ENCODE measurements around the gene IL20RB. TPM values are rescaled to one million over a fixed set of nuclear protein-coding genes. Genes with fewer than 3 reads are reported as not detected.

IL20RB gene
- polyA plus RNA-seq, 1 experiment, result 3.2 TPM

DNA sequence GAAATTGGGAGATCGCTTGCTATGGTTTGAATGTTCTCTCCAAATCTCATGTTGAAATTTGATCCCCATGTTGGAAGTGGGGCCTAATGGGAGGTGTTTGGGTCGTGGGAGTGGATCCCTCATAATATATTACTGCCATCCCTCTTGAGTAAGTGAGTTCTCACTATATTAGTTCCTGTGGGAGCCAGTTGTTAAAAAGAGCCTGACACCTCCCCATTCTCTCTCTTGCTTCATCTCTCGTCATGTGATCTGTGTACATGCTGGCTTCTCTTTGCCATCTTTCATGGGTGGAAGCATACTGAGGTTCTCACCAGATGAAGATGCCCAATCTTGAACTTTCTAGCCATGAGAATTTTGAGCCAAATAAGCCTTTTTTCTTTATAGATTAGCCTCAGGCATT is 43.0 kb upstream of the IL20RB start:
- CTCF ChIA-PET, result interaction anchor here (0.7 kb wide), 2 partner anchors 9 to 1015 kb away, joined by 3 read pairs; no protein-coding TSS in a partner anchor

DNA sequence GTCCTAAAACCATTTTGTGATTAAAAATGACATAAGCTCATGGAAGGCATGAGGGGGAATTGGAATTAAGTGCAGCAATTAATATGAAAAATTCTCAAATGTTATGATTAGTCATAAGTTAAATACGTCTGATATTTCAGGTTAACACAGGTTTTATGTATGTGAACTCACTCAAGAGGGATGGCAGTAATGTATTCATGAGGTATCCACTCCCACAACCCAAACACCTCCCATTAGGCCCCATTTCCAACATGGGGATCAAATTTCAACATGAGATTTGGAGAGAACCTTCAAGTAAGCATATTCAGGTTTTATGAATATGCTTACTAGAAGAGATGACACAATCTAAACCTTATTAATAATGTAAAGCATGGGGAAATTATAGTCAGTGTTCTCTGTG is 41.6 kb upstream of the IL20RB start:
- no peak overlapping the region for H3K4me3 ChIP-seq (ENCODE audit: low read depth, low read length)
- ChIA-PET POLR2A (no interaction called here), CTCF (no interaction called here)
- no peaks in the 10 kb centered on the region for H3K36me3 ChIP-seq (ENCODE audit: control insufficient read depth, insufficient read depth, low read length)
- TF ChIP-seq, protein P1, sequence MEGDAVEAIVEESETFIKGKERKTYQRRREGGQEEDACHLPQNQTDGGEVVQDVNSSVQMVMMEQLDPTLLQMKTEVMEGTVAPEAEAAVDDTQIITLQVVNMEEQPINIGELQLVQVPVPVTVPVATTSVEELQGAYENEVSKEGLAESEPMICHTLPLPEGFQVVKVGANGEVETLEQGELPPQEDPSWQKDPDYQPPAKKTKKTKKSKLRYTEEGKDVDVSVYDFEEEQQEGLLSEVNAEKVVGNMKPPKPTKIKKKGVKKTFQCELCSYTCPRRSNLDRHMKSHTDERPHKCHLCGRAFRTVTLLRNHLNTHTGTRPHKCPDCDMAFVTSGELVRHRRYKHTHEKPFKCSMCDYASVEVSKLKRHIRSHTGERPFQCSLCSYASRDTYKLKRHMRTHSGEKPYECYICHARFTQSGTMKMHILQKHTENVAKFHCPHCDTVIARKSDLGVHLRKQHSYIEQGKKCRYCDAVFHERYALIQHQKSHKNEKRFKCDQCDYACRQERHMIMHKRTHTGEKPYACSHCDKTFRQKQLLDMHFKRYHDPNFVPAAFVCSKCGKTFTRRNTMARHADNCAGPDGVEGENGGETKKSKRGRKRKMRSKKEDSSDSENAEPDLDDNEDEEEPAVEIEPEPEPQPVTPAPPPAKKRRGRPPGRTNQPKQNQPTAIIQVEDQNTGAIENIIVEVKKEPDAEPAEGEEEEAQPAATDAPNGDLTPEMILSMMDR (IDR thresholded peaks at IDR 0.05; ENCODE audit: insufficient read depth, low read depth, low read length), result no peak
- DNase-seq (ENCODE audit: low read depth), result no peak
- no peaks in the 10 kb centered on the region for H3K27me3 ChIP-seq (ENCODE audit: control insufficient read depth, insufficient read depth, low read length)

More for the DNA sequence above, 43.0 kb upstream of the IL20RB start:
- Histone ChIP-seq H3K36me3 (ENCODE audit: control insufficient read depth, insufficient read depth, low read length) (no peaks in the 10 kb centered on the region), H3K27me3 (ENCODE audit: control insufficient read depth, insufficient read depth, low read length) (no peaks in the 10 kb centered on the region), H3K4me3 (ENCODE audit: low read depth, low read length) (no peak overlapping the region)
- TF ChIP-seq, protein P1 (IDR thresholded peaks at IDR 0.05; ENCODE audit: insufficient read depth, low read depth, low read length), result no peak
- DNase-seq (ENCODE audit: low read depth), result no peak
- POLR2A ChIA-PET, result no interaction called here

DNA sequence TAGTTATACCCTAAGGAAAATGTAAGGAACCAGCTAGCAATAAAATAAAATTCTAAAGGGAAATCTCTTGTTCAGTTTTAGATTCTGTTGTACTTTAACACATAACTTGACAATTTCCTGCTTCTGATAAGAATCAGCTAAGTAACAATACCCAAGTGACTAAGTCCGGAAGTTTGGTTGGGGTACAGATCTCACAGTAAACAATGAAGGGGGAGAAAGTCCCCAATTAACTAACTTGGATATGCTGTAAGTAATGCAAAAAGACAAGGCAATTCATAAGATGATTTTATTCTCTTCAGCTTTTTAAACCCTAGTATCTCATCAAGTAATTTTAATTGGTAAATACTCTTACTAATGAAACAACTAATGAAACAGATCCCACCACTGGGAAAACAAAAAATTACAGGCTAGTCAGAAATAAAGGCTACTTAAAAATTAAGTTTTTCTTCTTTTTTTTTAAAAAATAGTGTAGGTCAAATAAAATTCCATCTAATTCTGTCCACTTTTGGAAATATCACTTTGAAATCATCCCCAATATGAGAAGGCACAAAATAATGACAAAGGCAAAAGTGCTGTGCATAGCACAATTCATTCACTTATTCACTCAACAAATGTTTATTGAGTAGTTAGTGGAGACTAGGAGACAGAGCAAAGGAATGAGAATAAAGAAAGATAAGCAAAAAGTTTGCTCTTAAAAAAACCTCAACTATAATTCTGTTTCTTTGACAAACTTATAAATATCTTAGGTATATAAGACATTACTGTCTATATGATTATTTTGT is 37.8 kb upstream of the IL20RB start:
- DNase-seq (ENCODE audit: low read depth), result no peak
- no peaks in the 10 kb centered on the region for H3K36me3 ChIP-seq (ENCODE audit: control insufficient read depth, insufficient read depth, low read length)
- H3K27me3 ChIP-seq (ENCODE audit: control insufficient read depth, insufficient read depth, low read length), result no peaks in the 10 kb centered on the region
- TF ChIP-seq, protein P1 (IDR thresholded peaks at IDR 0.05; ENCODE audit: insufficient read depth, low read depth, low read length), result no peak
- H3K4me3 ChIP-seq (ENCODE audit: low read depth, low read length), result no peak overlapping the region
- ChIA-PET CTCF (no interaction called here), POLR2A (no interaction called here)

DNA sequence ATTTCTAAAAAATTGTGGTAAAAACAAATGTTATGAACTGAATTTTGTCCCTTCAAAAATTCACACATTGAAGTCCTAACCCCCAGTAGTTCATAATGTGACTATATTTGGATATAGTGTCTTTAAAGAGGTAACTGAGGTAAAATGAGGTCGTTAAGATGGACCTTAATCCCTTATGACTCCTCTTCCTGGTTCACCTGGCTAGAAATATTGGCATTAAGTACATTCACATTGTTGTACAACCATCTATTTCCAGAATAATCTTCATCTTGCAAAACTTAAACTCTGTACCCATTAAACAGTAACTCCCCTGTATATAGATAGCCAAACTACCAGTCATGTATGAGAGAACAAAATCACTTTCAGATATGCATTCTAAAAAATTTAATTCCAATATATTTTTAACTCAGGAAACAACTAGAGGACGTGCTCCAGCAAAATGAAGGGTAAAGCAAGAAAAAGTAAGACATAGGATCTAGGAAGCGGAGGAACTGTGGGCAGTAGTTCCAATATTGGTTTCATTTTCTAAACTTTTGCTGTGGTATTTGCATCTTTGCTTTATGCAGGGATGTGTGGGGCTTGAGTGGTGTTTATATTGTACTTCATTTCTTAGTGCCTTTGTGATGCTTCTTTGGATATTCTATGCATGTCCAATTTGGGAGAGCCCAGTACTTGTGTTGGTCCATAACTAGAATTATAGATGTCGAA is 36.7 kb upstream of the IL20RB start:
- Histone ChIP-seq H3K36me3 (ENCODE audit: control insufficient read depth, insufficient read depth, low read length) (no peaks in the 10 kb centered on the region), H3K27me3 (ENCODE audit: control insufficient read depth, insufficient read depth, low read length) (no peaks in the 10 kb centered on the region), H3K4me3 (ENCODE audit: low read depth, low read length) (no peak overlapping the region)
- no peak for DNase-seq (ENCODE audit: low read depth)
- CTCF ChIA-PET, result no interaction called here
- POLR2A ChIA-PET, result no interaction called here
- TF ChIP-seq, protein P1 (IDR thresholded peaks at IDR 0.05; ENCODE audit: insufficient read depth, low read depth, low read length), result no peak

DNA sequence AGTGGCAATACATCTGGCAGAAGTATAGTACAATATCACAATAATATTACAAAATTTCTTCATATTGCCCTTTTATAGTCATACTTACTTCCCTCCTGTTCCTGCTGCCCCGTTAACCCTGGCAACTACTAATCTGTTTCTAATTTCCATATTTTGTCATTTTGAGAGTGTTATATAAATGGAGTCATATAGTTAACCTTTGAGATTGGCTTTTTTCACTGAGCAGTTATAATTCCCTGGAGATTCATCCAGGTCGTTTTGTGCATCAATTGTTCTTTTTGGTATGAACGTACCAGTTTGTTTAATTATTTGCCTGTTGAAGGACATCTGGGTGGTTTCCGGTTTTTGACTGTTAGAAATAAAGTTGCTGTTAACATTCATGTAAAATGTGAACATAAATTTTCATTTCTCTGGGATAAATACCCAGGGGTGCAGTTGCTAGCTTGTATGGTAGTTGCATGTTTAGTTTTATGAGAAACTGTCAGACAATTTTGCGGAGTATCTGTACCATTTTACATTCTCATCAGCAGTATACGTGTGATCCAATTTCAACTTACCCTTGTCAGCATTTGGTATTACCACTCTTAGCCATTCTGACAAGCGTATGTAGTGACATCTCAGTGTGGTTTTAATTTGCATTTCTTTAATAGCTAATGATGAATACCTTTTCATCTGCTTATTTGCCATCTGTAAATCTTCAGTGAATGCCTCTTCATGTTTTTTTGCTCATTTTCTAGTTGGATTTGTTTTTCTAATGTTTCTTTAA is 32.2 kb upstream of the IL20RB start:
- CTCF ChIA-PET, result no interaction called here
- TF ChIP-seq, protein P1 (IDR thresholded peaks at IDR 0.05; ENCODE audit: insufficient read depth, low read depth, low read length), result no peak
- POLR2A ChIA-PET, result no interaction called here

More for the DNA sequence above, 32.2 kb upstream of the IL20RB start:
- Histone ChIP-seq H3K36me3 (ENCODE audit: control insufficient read depth, insufficient read depth, low read length) (no peaks in the 10 kb centered on the region), H3K27me3 (ENCODE audit: control insufficient read depth, insufficient read depth, low read length) (no peaks in the 10 kb centered on the region), H3K4me3 (ENCODE audit: low read depth, low read length) (no peak overlapping the region)
- DNase-seq (ENCODE audit: low read depth), result no peak
